Breast epithelium (tissue), 4 donors: ENCODE measurements around the gene GRIK1. TPM values are rescaled to one million over a fixed set of nuclear protein-coding genes. Genes with fewer than 3 reads are reported as not detected.

Experiments used
- DNase-seq, 2 donors: peaks; one replicate each; pipeline ENCODE4 v3.0.0-alpha.2; 2019; ENCODE audit warnings: low spot score in 2 of 2
- H3K27ac ChIP-seq, 2 donors: fragments of 200-600 bp; sonication (generic) in 1 of 2; one replicate each; pipeline ENCODE4 v1.5.1; 2016 to 2019; ENCODE audit warnings: mild to moderate bottlenecking in 1 of 2
- H3K27me3 ChIP-seq, 2 donors: fragments of 200-600 bp; sonication (generic) in 1 of 2; one replicate each; pipeline versions ENCODE4 v1.5.1 to v1.6.0; 2017 to 2019; ENCODE audit warnings: control low read depth in 1 of 2, mild to moderate bottlenecking in 1 of 2
- H3K36me3 ChIP-seq: fragments of 200-600 bp; one replicate; pipeline ENCODE4 v1.5.1; 2019
- H3K4me1 ChIP-seq, 2 donors: fragments of 200-600 bp; sonication (generic); one replicate each; pipeline ENCODE4 v1.5.1; 2016 to 2019; ENCODE audit warnings: control low read depth in 1 of 2
- H3K4me3 ChIP-seq, 3 donors: fragments of 200-600 bp; sonication (generic); 1 replicate in 2 of 3; 2 replicates in 1 of 3; pipeline ENCODE4 v1.5.1; 2016 to 2019; ENCODE audit warnings: mild to moderate bottlenecking in 3 of 3, moderate library complexity in 2 of 3
- H3K9me3 ChIP-seq, 2 donors: fragments of 200-600 bp; sonication (generic) in 1 of 2; one replicate each; pipeline ENCODE4 v1.5.1; 2016 to 2019; ENCODE audit warnings: control low read depth in 1 of 2
- CTCF ChIP-seq, 3 donors: fragments of 450-650 bp; IDR thresholded peaks; one replicate each; pipeline ENCODE4 v1.5.1; 2016 to 2017; ENCODE audit warnings: antibody characterized with exemption in 3 of 3, mild to moderate bottlenecking in 3 of 3, moderate library complexity in 3 of 3
- POLR2A ChIP-seq: fragments of 450-650 bp; IDR thresholded peaks from one replicate; pipeline ENCODE4 v1.6.1; 2016; ENCODE audit warnings: antibody characterized with exemption, mild to moderate bottlenecking, moderate library complexity
- POLR2AphosphoS5 ChIP-seq, 3 donors: sonication (generic); formaldehyde crosslinking; IDR thresholded peaks; one replicate each; pipeline ENCODE4 v1.6.1; 2017; ENCODE audit warnings: antibody characterized with exemption in 3 of 3
- intact Hi-C: fragments of 100-400 bp; cut with DNase I; formaldehyde crosslinking; loops from one replicate; pipeline ENCODE4 v1.15.1; 2023; ENCODE audit warnings: low total_unique reads
- total RNA-seq, 3 donors: library from RNA; depleted of rRNA; stranded (reverse); fragments of >200 nt; gene quantifications; one replicate each; pipeline ENCODE4 v1.1.0, GENCODE V29; 2016

GRIK1 gene
- total RNA-seq, 3 donors from 2014 or later = 0.33 to 1.3 TPM; not detected in 1

DNA sequence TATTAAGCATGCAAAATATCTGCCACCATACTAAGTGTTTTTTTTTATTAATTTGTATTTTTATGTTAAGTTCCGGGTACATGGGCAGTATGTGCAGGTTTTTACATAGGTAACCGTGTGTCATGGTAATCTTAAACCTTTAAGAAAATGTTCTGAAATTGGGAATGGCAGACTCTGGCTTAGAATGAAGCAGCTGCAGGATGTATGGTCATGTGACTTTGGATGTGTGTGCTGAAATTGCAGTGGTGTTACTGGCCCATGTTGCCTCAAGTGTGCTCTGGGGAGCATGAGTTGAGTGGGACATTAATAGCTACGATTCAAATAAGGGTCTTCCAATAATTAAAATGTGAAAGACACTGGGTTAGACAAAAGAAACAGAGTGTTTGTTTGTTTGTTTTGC is 6.7 kb downstream of the GRIK1 start:
- H3K9me3 ChIP-seq = no peaks in the 10 kb centered on the region
- TF ChIP-seq POLR2AphosphoS5 (IDR thresholded peaks at IDR 0.05) (no peak), POLR2A (no peak), CTCF (IDR thresholded peaks at IDR 0.05) (no peak)
- H3K27ac ChIP-seq = no peak overlapping the region
- no peaks in the 10 kb centered on the region for H3K4me1 ChIP-seq
- peaks cover 0 to 4% of the 10 kb centered on the region in 2 donors for H3K27me3 ChIP-seq
- no peaks in the 10 kb centered on the region for H3K36me3 ChIP-seq
- DNase-seq = no peak
- no peak overlapping the region for H3K4me3 ChIP-seq
- intact Hi-C loops = loop anchor here (5.0 kb wide), 1 partner anchor 679 kb away; the partner anchor contains the start of gene KRTAP6-1

DNA sequence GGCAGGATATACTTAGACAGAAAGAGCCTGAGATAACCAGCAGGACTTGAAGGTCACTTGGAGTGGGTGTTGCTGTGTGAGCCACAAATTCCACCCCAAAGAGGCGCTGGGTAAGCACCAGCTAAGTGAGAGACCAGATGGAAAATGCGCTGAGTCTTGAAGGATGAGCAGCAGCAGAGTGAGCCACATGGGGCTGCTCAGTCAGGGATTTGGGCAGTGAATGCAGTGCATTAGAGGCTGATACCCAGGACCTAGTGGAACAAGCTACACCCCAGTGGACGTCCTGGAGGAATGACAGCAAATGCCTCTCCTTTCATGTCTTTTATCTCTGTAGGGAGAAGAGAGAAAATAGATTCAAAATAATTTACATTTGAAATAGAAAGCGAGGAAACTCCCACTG is 11.3 kb downstream of the GRIK1 start:
- no peak for DNase-seq
- intact Hi-C loops = no loop called here
- H3K9me3 ChIP-seq = no peaks in the 10 kb centered on the region
- TF ChIP-seq POLR2AphosphoS5 (IDR thresholded peaks at IDR 0.05) (no peak), CTCF (IDR thresholded peaks at IDR 0.05) (no peak), POLR2A (no peak)
- H3K4me1 ChIP-seq = no peaks in the 10 kb centered on the region
- no peak overlapping the region for H3K27ac ChIP-seq
- H3K4me3 ChIP-seq = no peak overlapping the region
- no peaks in the 10 kb centered on the region for H3K36me3 ChIP-seq
- H3K27me3 ChIP-seq = no peaks in the 10 kb centered on the region

- Histone ChIP-seq H3K36me3 (no peaks in the 10 kb centered on the region), H3K4me1 (no peaks in the 10 kb centered on the region), H3K9me3 (no peaks in the 10 kb centered on the region), H3K4me3 (no peak overlapping the region), H3K27me3 (no peaks in the 10 kb centered on the region), H3K27ac (no peak overlapping the region)
- TF ChIP-seq CTCF (IDR thresholded peaks at IDR 0.05) (no peak), POLR2AphosphoS5 (IDR thresholded peaks at IDR 0.05) (no peak), POLR2A (no peak)
- intact Hi-C loops = no loop called here
- no peak for DNase-seq
Observed at GRCh38 chr21:29920938-29921337, 18.9 kb downstream of the GRIK1 start.

DNA sequence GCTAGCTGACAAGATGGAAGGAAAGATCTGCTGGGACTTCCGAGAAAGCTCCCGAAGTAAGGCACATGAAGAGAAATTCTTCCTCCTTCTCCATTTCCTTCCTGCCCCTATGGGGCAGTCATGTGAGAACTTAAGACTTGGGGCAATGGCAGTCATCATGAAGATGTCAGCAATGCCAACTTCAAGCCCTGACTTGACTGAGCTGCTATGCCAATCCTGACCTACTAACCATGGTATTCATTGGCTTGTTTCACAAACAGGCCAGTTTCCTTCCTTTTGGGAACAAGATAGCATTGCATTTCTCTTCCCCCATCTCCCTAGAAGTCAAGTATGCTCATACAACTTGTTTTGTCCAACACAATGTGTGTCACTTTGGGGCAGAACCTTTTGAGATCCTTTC is 25.5 kb downstream of the GRIK1 start:
- no peak overlapping the region for H3K4me3 ChIP-seq
- H3K27me3 ChIP-seq = no peaks in the 10 kb centered on the region
- TF ChIP-seq CTCF (IDR thresholded peaks at IDR 0.05) (no peak), POLR2AphosphoS5 (IDR thresholded peaks at IDR 0.05) (no peak), POLR2A (no peak)
- no peak overlapping the region for H3K27ac ChIP-seq
- intact Hi-C loops = no loop called here
- no peaks in the 10 kb centered on the region for H3K4me1 ChIP-seq
- H3K36me3 ChIP-seq = no peaks in the 10 kb centered on the region
- DNase-seq = no peak
- peaks cover 0 to 8% of the 10 kb centered on the region in 2 donors for H3K9me3 ChIP-seq

GRCh38 chr21:29909571-29909970 is 30.2 kb downstream of the GRIK1 start:
- Histone ChIP-seq H3K27ac (no peak overlapping the region), H3K4me3 (no peak overlapping the region), H3K9me3 (peaks cover 0 to 8% of the 10 kb centered on the region in 2 donors), H3K4me1 (no peaks in the 10 kb centered on the region), H3K36me3 (no peaks in the 10 kb centered on the region), H3K27me3 (no peaks in the 10 kb centered on the region)
- intact Hi-C loops = no loop called here
- no peak for DNase-seq
- TF ChIP-seq POLR2AphosphoS5 (IDR thresholded peaks at IDR 0.05) (no peak), POLR2A (no peak), CTCF (IDR thresholded peaks at IDR 0.05) (no peak)
